Cardiac fibroblast (primary cell): ENCODE results near the gene SH3RF2.

Experiments
- DNase-seq, 2 donors: peaks; one replicate each; pipeline versions ENCODE4 v3.0.0 to v3.0.0-alpha.2; 2010; ENCODE audit warnings: low read depth in 2 of 2
- H3K4me3 ChIP-seq, 2 donors: replicated peaks in 1 of 2; 1 replicate in 1 of 2; 2 replicates in 1 of 2; pipeline ENCODE4 v1.5.1; 2011; ENCODE audit warnings: low read depth in 2 of 2, low read length in 2 of 2, mild to moderate bottlenecking in 2 of 2, moderate library complexity in 1 of 2
- TF ChIP-seq, protein P1 (sequence below): IDR thresholded peaks from one replicate; pipeline ENCODE4 v1.5.1; 2011; ENCODE audit warnings: low read depth, mild to moderate bottlenecking, low read length, inconsistent platforms

SH3RF2 gene

GRCh38 chr5:145920542-145921210 lies 15.7 kb upstream of the SH3RF2 start:
- TF ChIP-seq, protein P1, sequence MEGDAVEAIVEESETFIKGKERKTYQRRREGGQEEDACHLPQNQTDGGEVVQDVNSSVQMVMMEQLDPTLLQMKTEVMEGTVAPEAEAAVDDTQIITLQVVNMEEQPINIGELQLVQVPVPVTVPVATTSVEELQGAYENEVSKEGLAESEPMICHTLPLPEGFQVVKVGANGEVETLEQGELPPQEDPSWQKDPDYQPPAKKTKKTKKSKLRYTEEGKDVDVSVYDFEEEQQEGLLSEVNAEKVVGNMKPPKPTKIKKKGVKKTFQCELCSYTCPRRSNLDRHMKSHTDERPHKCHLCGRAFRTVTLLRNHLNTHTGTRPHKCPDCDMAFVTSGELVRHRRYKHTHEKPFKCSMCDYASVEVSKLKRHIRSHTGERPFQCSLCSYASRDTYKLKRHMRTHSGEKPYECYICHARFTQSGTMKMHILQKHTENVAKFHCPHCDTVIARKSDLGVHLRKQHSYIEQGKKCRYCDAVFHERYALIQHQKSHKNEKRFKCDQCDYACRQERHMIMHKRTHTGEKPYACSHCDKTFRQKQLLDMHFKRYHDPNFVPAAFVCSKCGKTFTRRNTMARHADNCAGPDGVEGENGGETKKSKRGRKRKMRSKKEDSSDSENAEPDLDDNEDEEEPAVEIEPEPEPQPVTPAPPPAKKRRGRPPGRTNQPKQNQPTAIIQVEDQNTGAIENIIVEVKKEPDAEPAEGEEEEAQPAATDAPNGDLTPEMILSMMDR = no peak
- no peak overlapping the region for H3K4me3 ChIP-seq
- no peak for DNase-seq

- no peak overlapping the region for H3K4me3 ChIP-seq
- TF ChIP-seq, protein P1 = no peak
- DNase-seq = peak in 1 of 2 donors; percentile 24
These were observed 15.2 kb upstream of the SH3RF2 start for GRCh38 chr5:145921211-145921610.

GRCh38 chr5:145922059-145922458 lies 14.3 kb upstream of the SH3RF2 start:
- H3K4me3 ChIP-seq = no peak overlapping the region
- TF ChIP-seq, protein P1 = no peak

DNA sequence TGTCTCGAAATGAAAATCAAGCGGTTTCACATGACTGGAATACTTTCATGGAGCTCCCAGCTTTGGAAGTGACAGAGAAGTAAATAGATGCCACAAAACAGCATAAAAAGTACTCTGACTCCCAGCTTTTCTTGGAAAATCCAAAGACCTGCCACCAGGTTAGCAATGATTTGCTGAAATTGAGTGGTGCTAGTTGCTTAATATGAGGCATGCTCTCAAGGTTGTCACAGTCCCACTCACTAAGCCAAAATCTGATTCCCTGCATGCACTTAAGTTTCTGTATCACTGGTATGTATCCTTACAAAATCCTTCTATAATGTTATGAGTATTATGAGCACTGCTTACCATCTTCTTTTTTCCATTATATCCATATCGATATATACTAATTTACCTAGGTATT lies 13.0 kb upstream of the SH3RF2 start:
- TF ChIP-seq, protein P1 = no peak
- H3K4me3 ChIP-seq = no peak overlapping the region
- no peak for DNase-seq

More at GRCh38 chr5:145922059-145922458, 14.3 kb upstream of the SH3RF2 start:
- no peak for DNase-seq

DNA sequence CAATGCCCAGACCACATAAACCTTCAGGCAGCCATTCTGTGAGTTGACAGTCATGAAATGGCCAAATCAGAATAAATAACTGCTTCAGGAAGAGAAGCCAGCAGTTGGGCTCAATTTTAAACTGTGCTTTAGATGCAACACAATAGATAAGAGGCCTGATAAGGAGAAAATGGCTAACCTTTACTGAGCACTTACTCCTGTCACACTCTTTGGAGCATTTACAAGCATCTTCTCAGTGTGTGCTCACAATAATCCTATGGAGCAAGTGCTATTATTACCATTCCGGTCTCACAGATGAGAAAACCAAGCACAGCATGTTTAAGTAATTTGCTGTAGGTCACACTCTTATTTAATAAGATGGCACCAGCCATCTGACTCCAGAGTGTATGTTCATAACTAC lies 11.5 kb upstream of the SH3RF2 start:
- TF ChIP-seq, protein P1 = no peak
- DNase-seq = no peak
- H3K4me3 ChIP-seq = no peak overlapping the region

GRCh38 chr5:145925353-145925752 lies 11.0 kb upstream of the SH3RF2 start:
- peak; percentile 84 to 88 for DNase-seq
- TF ChIP-seq, protein P1 = no peak

DNA sequence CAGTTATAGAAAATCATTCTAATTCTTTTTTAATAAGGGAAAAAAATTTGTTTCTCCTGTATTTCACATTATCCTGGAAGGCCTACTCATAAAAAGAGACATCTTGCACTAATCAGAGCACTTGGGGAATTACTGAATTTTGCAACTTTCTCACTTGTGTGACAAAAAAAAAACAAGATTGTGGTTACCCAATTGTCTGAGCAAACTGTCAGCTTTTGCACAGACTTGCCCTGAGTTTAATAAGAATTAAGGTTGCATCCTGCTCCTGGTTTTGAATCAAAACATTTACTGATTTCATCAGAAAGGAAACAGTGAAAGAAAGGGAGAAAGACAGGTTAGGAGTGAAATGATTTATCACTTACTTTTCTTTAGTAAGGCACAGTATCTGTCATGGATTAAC lies 10.6 kb upstream of the SH3RF2 start:
- H3K4me3 ChIP-seq = no peak overlapping the region
- TF ChIP-seq, protein P1 = no peak
- peak; percentile 64 to 82 for DNase-seq

More at GRCh38 chr5:145925353-145925752, 11.0 kb upstream of the SH3RF2 start:
- H3K4me3 ChIP-seq = no peak overlapping the region
